Activated B cell treated with CpG ODN at 0.5 μM for 24 hours (primary cell): ENCODE measurements around the gene APOA4. TPM values are rescaled to one million over a fixed set of nuclear protein-coding genes. Genes with fewer than 3 reads are reported as not detected.

Experiments used
- ATAC-seq: fragments of 200-7000 bp; cut with Tn5 transposase; one replicate; pipeline ENCODE4 v1.10.0; 2021; ENCODE audit warnings: low read depth, mild to moderate bottlenecking, moderate library complexity
- CTCF ChIA-PET: fragments of 350-600 bp; sonication (Branson Sonifier 250); formaldehyde crosslinking; loops from one replicate; lab custom pipeline; 2021; ENCODE audit warnings: antibody characterized with exemption; lab: Charles Lee
- POLR2A ChIA-PET: fragments of 350-600 bp; sonication (Branson Sonifier 250); formaldehyde crosslinking; loops from one replicate; lab custom pipeline; 2021; ENCODE audit warnings: antibody characterized with exemption; lab: Charles Lee
- DNase-seq: peaks from one replicate; pipeline ENCODE4 v3.0.0; 2022
- H3K27ac Mint-ChIP-seq: one replicate; pipeline ENCODE4 v1.8.0; 2020; ENCODE audit warnings: mixed read lengths
- H3K27me3 Mint-ChIP-seq: one replicate; pipeline ENCODE4 v1.8.0; 2021; ENCODE audit warnings: mixed read lengths
- H3K36me3 Mint-ChIP-seq: one replicate; pipeline ENCODE4 v1.8.0; 2021; ENCODE audit warnings: low read depth, mixed read lengths
- H3K4me1 Mint-ChIP-seq: one replicate; pipeline ENCODE4 v1.8.0; 2021; ENCODE audit warnings: mixed read lengths
- H3K4me3 Mint-ChIP-seq: one replicate; pipeline ENCODE4 v1.8.0; 2020; ENCODE audit warnings: mild to moderate bottlenecking, mixed read lengths
- H3K9me3 Mint-ChIP-seq: one replicate; pipeline ENCODE4 v1.8.0; 2020; ENCODE audit warnings: mixed read lengths
- intact Hi-C: fragments of 100-400 bp; cut with micrococcal nuclease; formaldehyde crosslinking; loops from one replicate; pipeline ENCODE4 v1.15.1; 2024
- total RNA-seq: library from RNA; stranded (reverse); gene quantifications from 2 replicates; pipeline ENCODE4 v1.2.3, GENCODE V29; 2022
- TF ChIP-seq, protein P1 (sequence below): fragments of 200-600 bp; IDR thresholded peaks from one replicate; pipeline ENCODE4 v1.8.0; 2022; ENCODE audit warnings: antibody characterized with exemption, mild to moderate bottlenecking

Gene APOA4
- total RNA-seq, 1 donor from 2014 or later: not detected

DNA sequence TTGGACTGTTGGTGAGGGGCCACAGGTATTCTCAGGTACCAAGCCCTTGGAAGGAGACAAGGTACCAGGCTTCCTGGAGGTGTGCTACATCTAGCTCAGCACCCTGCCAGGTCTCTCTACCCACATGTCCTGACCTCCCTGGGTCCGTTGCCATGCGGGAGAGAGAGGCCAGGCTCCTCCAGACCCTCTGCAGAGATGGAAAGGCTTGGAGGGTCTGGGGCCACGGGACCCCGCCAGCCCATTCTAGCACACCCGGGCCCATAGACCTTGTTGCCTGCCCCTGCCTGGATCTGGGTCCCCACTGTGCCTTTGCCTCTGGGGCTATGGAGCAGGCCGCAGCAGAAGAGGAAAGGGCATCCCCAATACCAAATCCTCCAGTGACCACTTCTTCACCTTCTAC lies 4.4 kb upstream of the APOA4 start:
- no peak overlapping the region for H3K4me3 Mint-ChIP-seq
- CTCF ChIA-PET: no interaction called here

DNA sequence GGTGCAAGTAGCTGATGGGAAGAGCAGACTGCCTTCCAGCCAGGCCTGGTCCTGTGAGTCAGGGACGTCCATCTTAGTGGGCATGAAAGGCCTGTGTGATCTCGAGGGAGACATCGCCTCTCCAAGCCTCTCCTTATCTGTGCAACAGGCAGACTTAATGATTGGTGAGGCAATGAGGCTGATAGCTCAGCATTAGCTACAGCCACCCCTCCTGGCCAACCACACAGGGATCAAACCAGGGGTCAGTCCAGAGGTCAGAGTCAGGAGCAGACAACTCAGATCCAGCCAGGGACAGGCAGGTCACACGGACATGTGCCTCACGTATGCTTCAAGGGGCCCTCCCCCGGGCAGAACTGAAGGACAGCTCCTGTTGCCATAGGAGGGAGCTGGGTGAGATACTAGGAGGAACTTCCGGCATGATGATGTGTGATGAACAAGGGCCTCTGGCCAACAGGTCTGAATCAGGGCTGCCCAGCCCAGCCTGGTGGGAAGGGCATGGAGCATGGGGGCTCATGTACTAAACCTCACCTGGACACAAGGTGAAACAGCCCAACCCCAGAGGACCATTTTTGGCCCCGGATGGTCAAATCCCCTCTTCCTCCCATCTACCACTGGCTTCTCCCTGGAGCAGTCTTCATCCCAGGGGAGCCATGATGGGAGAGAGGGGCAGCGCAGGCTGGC lies 3.8 kb upstream of the APOA4 start:
- H3K9me3 Mint-ChIP-seq: no peaks in the 10 kb centered on the region
- DNase-seq (no peak), ATAC-seq (no peak)
- intact Hi-C loops: no loop called here
- ChIA-PET CTCF (no interaction called here), POLR2A (no interaction called here)
- H3K27ac Mint-ChIP-seq: no peak overlapping the region
- no peak overlapping the region for H3K4me3 Mint-ChIP-seq
- peaks cover 5% of the 10 kb centered on the region for H3K27me3 Mint-ChIP-seq
- no peaks in the 10 kb centered on the region for H3K4me1 Mint-ChIP-seq
- no peaks in the 10 kb centered on the region for H3K36me3 Mint-ChIP-seq
- TF ChIP-seq, protein P1, sequence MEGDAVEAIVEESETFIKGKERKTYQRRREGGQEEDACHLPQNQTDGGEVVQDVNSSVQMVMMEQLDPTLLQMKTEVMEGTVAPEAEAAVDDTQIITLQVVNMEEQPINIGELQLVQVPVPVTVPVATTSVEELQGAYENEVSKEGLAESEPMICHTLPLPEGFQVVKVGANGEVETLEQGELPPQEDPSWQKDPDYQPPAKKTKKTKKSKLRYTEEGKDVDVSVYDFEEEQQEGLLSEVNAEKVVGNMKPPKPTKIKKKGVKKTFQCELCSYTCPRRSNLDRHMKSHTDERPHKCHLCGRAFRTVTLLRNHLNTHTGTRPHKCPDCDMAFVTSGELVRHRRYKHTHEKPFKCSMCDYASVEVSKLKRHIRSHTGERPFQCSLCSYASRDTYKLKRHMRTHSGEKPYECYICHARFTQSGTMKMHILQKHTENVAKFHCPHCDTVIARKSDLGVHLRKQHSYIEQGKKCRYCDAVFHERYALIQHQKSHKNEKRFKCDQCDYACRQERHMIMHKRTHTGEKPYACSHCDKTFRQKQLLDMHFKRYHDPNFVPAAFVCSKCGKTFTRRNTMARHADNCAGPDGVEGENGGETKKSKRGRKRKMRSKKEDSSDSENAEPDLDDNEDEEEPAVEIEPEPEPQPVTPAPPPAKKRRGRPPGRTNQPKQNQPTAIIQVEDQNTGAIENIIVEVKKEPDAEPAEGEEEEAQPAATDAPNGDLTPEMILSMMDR: no peak

More for the DNA sequence above, 4.4 kb upstream of the APOA4 start:
- H3K27ac Mint-ChIP-seq: no peak overlapping the region
- H3K9me3 Mint-ChIP-seq: no peaks in the 10 kb centered on the region
- DNase-seq (no peak), ATAC-seq (no peak)
- peaks cover 5% of the 10 kb centered on the region for H3K27me3 Mint-ChIP-seq
- TF ChIP-seq, protein P1: no peak
- intact Hi-C loops: no loop called here
- POLR2A ChIA-PET: no interaction called here
- H3K4me1 Mint-ChIP-seq: no peaks in the 10 kb centered on the region
- H3K36me3 Mint-ChIP-seq: no peaks in the 10 kb centered on the region

DNA sequence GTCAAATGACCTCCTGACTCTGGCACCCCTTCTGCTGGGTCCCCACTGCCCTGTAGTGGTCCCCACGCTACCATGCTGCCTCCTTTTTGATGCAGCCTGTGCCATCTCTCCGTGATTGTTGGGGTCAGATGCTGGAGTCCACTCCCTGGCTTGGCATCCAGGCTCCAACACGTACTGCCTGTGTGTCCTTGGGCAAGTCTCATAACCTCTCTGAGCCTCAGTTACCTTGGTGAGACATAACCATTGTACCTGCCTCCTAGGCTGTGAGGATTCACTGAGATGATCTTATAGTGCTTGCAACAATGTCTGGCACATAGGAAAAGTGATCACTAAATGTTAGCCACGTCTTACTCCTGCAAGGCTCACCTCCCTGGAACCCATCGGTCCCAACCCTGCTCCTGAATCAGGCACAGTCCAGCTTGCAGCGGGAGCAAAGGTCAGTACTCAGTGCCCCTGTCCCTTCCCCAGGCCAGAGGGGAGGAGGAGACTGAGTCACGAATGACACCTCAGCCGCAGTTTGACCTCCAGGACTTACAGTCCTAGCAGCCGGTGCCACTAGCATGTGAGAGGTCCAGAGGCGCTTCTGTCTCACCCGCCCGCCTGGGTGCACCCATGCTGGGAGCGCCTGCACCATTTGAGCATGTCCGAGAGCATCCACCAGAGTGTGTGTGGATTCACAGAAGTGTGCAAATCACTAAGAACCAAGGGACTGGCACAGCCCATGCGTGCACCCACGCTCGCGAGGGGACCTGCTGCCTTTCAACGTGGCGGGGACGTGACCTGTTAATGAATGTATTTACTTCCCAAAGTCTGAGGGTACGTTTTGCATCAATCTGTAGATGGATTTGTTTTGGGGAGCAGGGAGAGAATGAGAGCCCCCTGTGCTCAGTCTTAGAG lies 3.0 kb upstream of the APOA4 start:
- H3K4me3 Mint-ChIP-seq: no peak overlapping the region

DNA sequence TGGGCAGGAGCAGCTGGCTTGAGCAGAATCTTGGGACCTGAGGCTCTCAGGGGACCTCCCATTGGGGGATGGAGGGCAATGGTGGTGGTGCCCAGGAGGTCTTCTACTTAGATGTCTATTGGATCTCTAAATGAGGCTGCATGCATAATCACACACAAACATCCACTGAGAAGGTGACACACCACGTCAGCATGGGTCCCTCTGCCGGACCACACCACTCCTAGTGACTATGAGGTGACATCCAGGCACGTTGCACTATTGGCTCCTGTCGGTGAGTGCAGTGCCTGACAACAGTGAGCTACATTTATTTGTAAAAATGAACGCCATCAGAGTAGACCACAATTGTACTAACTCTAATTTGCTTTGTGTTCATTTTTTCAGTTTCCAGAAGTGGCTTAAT lies 2.3 kb upstream of the APOA4 start:
- CTCF ChIA-PET: no interaction called here
- POLR2A ChIA-PET: no interaction called here

More for the DNA sequence above, 3.0 kb upstream of the APOA4 start:
- intact Hi-C loops: no loop called here
- Mint-ChIP-seq H3K27ac (no peak overlapping the region), H3K4me1 (no peaks in the 10 kb centered on the region), H3K36me3 (no peaks in the 10 kb centered on the region), H3K9me3 (no peaks in the 10 kb centered on the region), H3K27me3 (peaks cover 5% of the 10 kb centered on the region)
- ATAC-seq (no peak), DNase-seq (no peak)
- POLR2A ChIA-PET: no interaction called here
- TF ChIP-seq, protein P1: no peak
- CTCF ChIA-PET: no interaction called here

More for the DNA sequence above, 2.3 kb upstream of the APOA4 start:
- intact Hi-C loops: no loop called here
- TF ChIP-seq, protein P1: no peak
- no peaks in the 10 kb centered on the region for H3K36me3 Mint-ChIP-seq
- DNase-seq (no peak), ATAC-seq (no peak)
- H3K4me3 Mint-ChIP-seq: no peak overlapping the region
- no peaks in the 10 kb centered on the region for H3K9me3 Mint-ChIP-seq
- H3K27me3 Mint-ChIP-seq: peaks cover 3% of the 10 kb centered on the region
- no peak overlapping the region for H3K27ac Mint-ChIP-seq
- no peaks in the 10 kb centered on the region for H3K4me1 Mint-ChIP-seq
